ENCODE results near the gene TBC1D10A. TPM values are rescaled to one million over a fixed set of nuclear protein-coding genes. Genes with fewer than 3 reads are reported as not detected.

Gene TBC1D10A
- total and polyA plus RNA-seq, 2 experiments from 2014 or later: 3.3 to 8.8 TPM

DNA sequence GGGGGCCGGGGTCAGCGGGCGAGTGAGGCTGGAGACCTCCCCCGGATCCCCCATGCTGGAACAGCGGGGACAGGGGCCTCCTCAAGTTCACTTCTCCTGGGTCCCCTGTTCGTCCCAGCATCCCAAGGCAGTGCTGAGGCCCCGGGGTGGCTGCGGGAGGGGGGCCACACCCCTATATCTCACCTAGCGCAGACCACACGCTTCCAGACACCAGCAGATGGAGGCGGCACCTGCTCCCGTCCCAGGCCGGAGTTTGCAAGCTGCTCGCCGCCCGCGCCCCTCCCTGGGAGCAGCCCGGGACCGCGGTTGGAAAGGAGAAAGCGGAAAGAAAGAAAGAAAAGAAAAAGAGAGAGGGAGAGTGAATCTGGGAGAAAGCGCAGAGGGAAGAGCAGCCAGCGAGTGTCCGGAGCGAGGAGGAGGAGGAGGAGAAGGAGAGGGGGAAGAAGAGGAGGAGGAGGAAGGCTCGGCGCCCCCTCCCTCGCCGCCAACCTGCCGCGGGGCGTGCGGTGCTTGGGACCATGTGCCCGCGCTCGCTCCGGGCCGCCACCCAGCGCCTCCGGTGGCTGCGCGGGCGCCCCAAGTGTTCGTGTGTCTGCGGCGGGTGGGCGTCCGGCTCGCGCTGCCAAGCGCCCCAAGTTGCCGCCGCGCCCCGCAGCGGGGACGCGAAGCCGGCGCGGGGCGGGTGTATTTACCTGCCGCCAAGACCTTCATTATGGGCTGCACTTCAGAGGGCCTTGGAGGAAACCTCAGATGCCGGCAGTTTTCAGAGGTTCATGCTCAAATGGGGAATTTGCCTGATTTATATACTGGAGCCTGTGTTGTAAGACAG, 80.5 kb downstream of the TBC1D10A start, which contains the start of gene LIF:
Gene LIF (minus strand): TSS at position 775 of the 829 bp plus-strand sequence. CDS start 64 bp downstream, at position 711.
- H3K4me3 ChIP-seq: peak within 1 kb of the TSS; percentile 93
- Mint-ChIP-seq H3K27ac (peak within 1 kb of the TSS; percentile 24; the same call in 1 of the 2 replicates), H3K9me3 (no peaks in the 10 kb centered on the region), H3K27me3 (ENCODE audit: insufficient read depth, low read depth, poor library complexity) (peaks cover 14% of the 10 kb centered on the region), H3K4me3 (peak within 1 kb of the TSS; percentile 87), H3K4me1 (peaks cover 30% of the 10 kb centered on the region), H3K36me3 (ENCODE audit: low read depth) (peaks cover 20% of the 10 kb centered on the region)
- H3K79me2 ChIP-seq (replicated peaks; ENCODE audit: insufficient read depth): no peaks in the 10 kb centered on the region
- H3K4me1 ChIP-seq (ENCODE audit: insufficient read depth): peaks cover 12% of the 10 kb centered on the region
- DNase-seq (ENCODE audit: low spot score) (peak; percentile 76), ATAC-seq (peak; percentile 70)
- peak within 1 kb of the TSS; percentile 99 for H3K4me2 ChIP-seq
- no peak within 1 kb of the TSS; the same call in 1 of the 2 replicates for H3K27ac ChIP-seq (ENCODE audit: low read depth)
- H4K20me1 ChIP-seq (replicated peaks; ENCODE audit: insufficient read depth): no peaks in the 10 kb centered on the region
- H3K27me3 ChIP-seq (ENCODE audit: insufficient read depth): no peaks in the 10 kb centered on the region
- H3K9me2 ChIP-seq (ENCODE audit: insufficient read depth): no peaks in the 10 kb centered on the region
- TF ChIP-seq EZH2phosphoT487 (IDR thresholded peaks at IDR 0.05; ENCODE audit: unreplicated experiment) (no peak), STAT1 (IDR thresholded peaks at IDR 0.05; ENCODE audit: unreplicated experiment) (no peak), POLR2AphosphoS5 (IDR thresholded peaks at IDR 0.05; ENCODE audit: low read depth) (no peak), NANOG (IDR thresholded peaks at IDR 0.05; ENCODE audit: borderline replicate concordance) (no peak), ZNF462 (CRISPR knock-in tag; IDR thresholded peaks at IDR 0.05) (no peak), EZH2 (IDR thresholded peaks at IDR 0.05; ENCODE audit: low read depth, unreplicated experiment) (no peak), JUNB (IDR thresholded peaks at IDR 0.05; ENCODE audit: unreplicated experiment) (no peak), ZNF331 (CRISPR knock-in tag; IDR thresholded peaks at IDR 0.05; ENCODE audit: low read depth) (no peak), CREB1 (CRISPR knock-in tag; IDR thresholded peaks at IDR 0.05; ENCODE audit: low read depth) (no peak), ZNF114 (CRISPR knock-in tag; IDR thresholded peaks at IDR 0.05) (no peak)
- TF ChIP-seq, protein P1, sequence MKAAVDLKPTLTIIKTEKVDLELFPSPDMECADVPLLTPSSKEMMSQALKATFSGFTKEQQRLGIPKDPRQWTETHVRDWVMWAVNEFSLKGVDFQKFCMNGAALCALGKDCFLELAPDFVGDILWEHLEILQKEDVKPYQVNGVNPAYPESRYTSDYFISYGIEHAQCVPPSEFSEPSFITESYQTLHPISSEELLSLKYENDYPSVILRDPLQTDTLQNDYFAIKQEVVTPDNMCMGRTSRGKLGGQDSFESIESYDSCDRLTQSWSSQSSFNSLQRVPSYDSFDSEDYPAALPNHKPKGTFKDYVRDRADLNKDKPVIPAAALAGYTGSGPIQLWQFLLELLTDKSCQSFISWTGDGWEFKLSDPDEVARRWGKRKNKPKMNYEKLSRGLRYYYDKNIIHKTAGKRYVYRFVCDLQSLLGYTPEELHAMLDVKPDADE (IDR thresholded peaks at IDR 0.05): no peak
- TF ChIP-seq, protein P2, sequence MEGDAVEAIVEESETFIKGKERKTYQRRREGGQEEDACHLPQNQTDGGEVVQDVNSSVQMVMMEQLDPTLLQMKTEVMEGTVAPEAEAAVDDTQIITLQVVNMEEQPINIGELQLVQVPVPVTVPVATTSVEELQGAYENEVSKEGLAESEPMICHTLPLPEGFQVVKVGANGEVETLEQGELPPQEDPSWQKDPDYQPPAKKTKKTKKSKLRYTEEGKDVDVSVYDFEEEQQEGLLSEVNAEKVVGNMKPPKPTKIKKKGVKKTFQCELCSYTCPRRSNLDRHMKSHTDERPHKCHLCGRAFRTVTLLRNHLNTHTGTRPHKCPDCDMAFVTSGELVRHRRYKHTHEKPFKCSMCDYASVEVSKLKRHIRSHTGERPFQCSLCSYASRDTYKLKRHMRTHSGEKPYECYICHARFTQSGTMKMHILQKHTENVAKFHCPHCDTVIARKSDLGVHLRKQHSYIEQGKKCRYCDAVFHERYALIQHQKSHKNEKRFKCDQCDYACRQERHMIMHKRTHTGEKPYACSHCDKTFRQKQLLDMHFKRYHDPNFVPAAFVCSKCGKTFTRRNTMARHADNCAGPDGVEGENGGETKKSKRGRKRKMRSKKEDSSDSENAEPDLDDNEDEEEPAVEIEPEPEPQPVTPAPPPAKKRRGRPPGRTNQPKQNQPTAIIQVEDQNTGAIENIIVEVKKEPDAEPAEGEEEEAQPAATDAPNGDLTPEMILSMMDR (conservative IDR thresholded peaks at IDR 0.05; ENCODE audit: low read depth in 2 of 2): no peak; a peak in 1 of 4 replicates
- TF ChIP-seq, protein P3, sequence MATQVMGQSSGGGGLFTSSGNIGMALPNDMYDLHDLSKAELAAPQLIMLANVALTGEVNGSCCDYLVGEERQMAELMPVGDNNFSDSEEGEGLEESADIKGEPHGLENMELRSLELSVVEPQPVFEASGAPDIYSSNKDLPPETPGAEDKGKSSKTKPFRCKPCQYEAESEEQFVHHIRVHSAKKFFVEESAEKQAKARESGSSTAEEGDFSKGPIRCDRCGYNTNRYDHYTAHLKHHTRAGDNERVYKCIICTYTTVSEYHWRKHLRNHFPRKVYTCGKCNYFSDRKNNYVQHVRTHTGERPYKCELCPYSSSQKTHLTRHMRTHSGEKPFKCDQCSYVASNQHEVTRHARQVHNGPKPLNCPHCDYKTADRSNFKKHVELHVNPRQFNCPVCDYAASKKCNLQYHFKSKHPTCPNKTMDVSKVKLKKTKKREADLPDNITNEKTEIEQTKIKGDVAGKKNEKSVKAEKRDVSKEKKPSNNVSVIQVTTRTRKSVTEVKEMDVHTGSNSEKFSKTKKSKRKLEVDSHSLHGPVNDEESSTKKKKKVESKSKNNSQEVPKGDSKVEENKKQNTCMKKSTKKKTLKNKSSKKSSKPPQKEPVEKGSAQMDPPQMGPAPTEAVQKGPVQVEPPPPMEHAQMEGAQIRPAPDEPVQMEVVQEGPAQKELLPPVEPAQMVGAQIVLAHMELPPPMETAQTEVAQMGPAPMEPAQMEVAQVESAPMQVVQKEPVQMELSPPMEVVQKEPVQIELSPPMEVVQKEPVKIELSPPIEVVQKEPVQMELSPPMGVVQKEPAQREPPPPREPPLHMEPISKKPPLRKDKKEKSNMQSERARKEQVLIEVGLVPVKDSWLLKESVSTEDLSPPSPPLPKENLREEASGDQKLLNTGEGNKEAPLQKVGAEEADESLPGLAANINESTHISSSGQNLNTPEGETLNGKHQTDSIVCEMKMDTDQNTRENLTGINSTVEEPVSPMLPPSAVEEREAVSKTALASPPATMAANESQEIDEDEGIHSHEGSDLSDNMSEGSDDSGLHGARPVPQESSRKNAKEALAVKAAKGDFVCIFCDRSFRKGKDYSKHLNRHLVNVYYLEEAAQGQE (IDR thresholded peaks at IDR 0.05; ENCODE audit: unreplicated experiment): no peak
- H3K36me3 ChIP-seq (ENCODE audit: insufficient read depth): no peaks in the 10 kb centered on the region
- no peaks in the 10 kb centered on the region for H3F3A ChIP-seq (replicated peaks; ENCODE audit: low read depth)
- H2AFZ ChIP-seq: peak within 1 kb of the TSS; percentile 90
